Colonic mucosa (tissue), 4 donors: Measurements from ENCODE around the gene ZNF845. TPM values are rescaled to one million over a fixed set of nuclear protein-coding genes. Genes with fewer than 3 reads are reported as not detected.
"Not testable (repeated sequence)": the region's sequence is repeated elsewhere in the genome, so short reads cannot be mapped to it uniquely, and the experiment has no call there.

ENCODE experiments used
- DNase-seq: peaks from one replicate; pipeline ENCODE4 v3.0.0-alpha.2; 2020
- H3K27ac ChIP-seq: fragments of 200-600 bp; one replicate; pipeline ENCODE4 v1.8.0; 2021
- H3K27me3 ChIP-seq: fragments of 200-600 bp; one replicate; pipeline ENCODE4 v1.8.0; 2021
- H3K36me3 ChIP-seq: fragments of 200-600 bp; one replicate; pipeline ENCODE4 v1.8.0; 2021
- H3K4me1 ChIP-seq: fragments of 200-600 bp; one replicate; pipeline ENCODE4 v1.8.0; 2021; ENCODE audit warnings: mild to moderate bottlenecking
- H3K4me3 ChIP-seq: fragments of 200-600 bp; one replicate; pipeline ENCODE4 v1.8.0; 2021
- H3K9ac ChIP-seq, 2 donors: one replicate each; pipeline ENCODE4 v1.7.0; 2013; ENCODE audit warnings: control low read depth in 2 of 2, low read depth in 2 of 2, low read length in 2 of 2
- H3K9me3 ChIP-seq: fragments of 200-600 bp; one replicate; pipeline ENCODE4 v1.8.0; 2021
- intact Hi-C: fragments of 100-400 bp; cut with DNase I; formaldehyde crosslinking; loops from one replicate; pipeline ENCODE4 v1.14.1; 2022
- total RNA-seq, 2 donors: library from RNA; stranded (reverse); fragmentation: NEBNext Ultra II Directional in 1 of 2; extraction: Animal tissue kit (Norgen Biotek cat#: 25700) in 1 of 2; gene quantifications; one replicate each; pipeline ENCODE4 v1.2.1, GENCODE V29; 2021
- TF ChIP-seq, protein P1 (sequence below): fragments of 200-600 bp; IDR thresholded peaks from one replicate; pipeline ENCODE4 v1.8.0; 2022; ENCODE audit warnings: antibody characterized with exemption, mild to moderate bottlenecking
- donor health status: healthy.
- donor health status: DM: no; HTN: no; CAD: no.
- donor health status: DM: no; HTN: no; CAD: no.

The ZNF845 gene
- total RNA-seq, 2 donors from 2014 or later, result 7.7 to 7.9 TPM

- H3K36me3 ChIP-seq, result no peaks in the 10 kb centered on the region
- peak overlapping the region; percentile 36 to 61 for H3K9ac ChIP-seq
- TF ChIP-seq, protein P1, sequence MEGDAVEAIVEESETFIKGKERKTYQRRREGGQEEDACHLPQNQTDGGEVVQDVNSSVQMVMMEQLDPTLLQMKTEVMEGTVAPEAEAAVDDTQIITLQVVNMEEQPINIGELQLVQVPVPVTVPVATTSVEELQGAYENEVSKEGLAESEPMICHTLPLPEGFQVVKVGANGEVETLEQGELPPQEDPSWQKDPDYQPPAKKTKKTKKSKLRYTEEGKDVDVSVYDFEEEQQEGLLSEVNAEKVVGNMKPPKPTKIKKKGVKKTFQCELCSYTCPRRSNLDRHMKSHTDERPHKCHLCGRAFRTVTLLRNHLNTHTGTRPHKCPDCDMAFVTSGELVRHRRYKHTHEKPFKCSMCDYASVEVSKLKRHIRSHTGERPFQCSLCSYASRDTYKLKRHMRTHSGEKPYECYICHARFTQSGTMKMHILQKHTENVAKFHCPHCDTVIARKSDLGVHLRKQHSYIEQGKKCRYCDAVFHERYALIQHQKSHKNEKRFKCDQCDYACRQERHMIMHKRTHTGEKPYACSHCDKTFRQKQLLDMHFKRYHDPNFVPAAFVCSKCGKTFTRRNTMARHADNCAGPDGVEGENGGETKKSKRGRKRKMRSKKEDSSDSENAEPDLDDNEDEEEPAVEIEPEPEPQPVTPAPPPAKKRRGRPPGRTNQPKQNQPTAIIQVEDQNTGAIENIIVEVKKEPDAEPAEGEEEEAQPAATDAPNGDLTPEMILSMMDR, result no peak
- H3K27me3 ChIP-seq, result no peaks in the 10 kb centered on the region
- no peak overlapping the region for H3K27ac ChIP-seq
- no peaks in the 10 kb centered on the region for H3K9me3 ChIP-seq
- no peak for DNase-seq
- intact Hi-C loops, result loop anchor here (10.0 kb wide), 1 partner anchor 138 kb away; the partner anchor contains the start of gene ZNF665
- peak overlapping the region; percentile 82 for H3K4me3 ChIP-seq
- H3K4me1 ChIP-seq, result no peaks in the 10 kb centered on the region
Measured at GRCh38 chr19:53333066-53333462, 485 bp upstream of the ZNF845 start.

- H3K4me1 ChIP-seq, H3K9ac ChIP-seq, intact Hi-C loops, H3K27me3 ChIP-seq, DNase-seq, H3K36me3 ChIP-seq, H3K27ac ChIP-seq, H3K4me3 ChIP-seq, H3K9me3 ChIP-seq: not testable (repeated sequence)
Measured at GRCh38 chr19:53344403-53344802, 10.9 kb downstream of the ZNF845 start.

- intact Hi-C loops, result no loop called here
- H3K9me3 ChIP-seq, result peaks cover 26% of the 10 kb centered on the region
- TF ChIP-seq, protein P1, result no peak
- no peaks in the 10 kb centered on the region for H3K27me3 ChIP-seq
- no peaks in the 10 kb centered on the region for H3K4me1 ChIP-seq
- no peak for DNase-seq
- no peak overlapping the region for H3K9ac ChIP-seq
- H3K27ac ChIP-seq, result no peak overlapping the region
- H3K36me3 ChIP-seq, result peaks cover 9% of the 10 kb centered on the region
- no peak overlapping the region for H3K4me3 ChIP-seq
Measured at GRCh38 chr19:53355739-53356138, 22.2 kb downstream of the ZNF845 start.

- H3K4me3 ChIP-seq, result no peak overlapping the region
- no peak overlapping the region for H3K9ac ChIP-seq
- no peak for DNase-seq
- intact Hi-C loops, result no loop called here
- H3K36me3 ChIP-seq, result no peaks in the 10 kb centered on the region
- no peaks in the 10 kb centered on the region for H3K27me3 ChIP-seq
- TF ChIP-seq, protein P1, result no peak
- peaks cover 14% of the 10 kb centered on the region for H3K9me3 ChIP-seq
- H3K27ac ChIP-seq, result no peak overlapping the region
- H3K4me1 ChIP-seq, result no peaks in the 10 kb centered on the region
Measured at GRCh38 chr19:53357821-53358581, 24.5 kb downstream of the ZNF845 start.

DNA sequence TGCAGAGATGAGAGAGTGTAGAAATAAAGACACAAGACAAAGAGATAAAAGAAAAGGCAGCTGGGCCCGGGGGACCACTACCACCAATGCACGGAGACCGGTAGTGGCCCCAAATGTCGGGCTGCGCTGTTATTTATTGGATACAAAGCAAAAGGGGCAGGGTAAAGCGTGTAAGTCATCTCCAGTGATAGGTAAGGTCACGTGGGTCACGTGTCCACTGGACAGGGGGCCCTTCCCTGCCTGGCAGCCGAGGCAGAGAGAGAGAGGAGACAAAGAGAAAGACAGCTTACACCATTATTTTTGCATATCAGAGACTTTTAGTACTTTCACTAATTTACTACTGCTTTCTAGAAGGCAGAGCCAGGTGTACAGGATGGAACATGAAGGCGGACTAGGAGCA is 26.5 kb downstream of the ZNF845 start:
- H3K9ac ChIP-seq, H3K9me3 ChIP-seq, H3K27ac ChIP-seq, H3K36me3 ChIP-seq, DNase-seq, H3K4me3 ChIP-seq, H3K4me1 ChIP-seq, H3K27me3 ChIP-seq, intact Hi-C loops: not testable (repeated sequence)

GRCh38 chr19:53365134-53365898 is 31.8 kb downstream of the ZNF845 start, which contains the start of gene ZNF525:
Gene ZNF525 (plus strand): TSS chr19:53365705. CDS start chr19:53372282, 6,577 bp downstream.
- Histone ChIP-seq H3K27ac (peak within 1 kb of the TSS; percentile 69), H3K36me3 (no peaks in the 10 kb centered on the region), H3K9me3 (no peaks in the 10 kb centered on the region), H3K9ac (peak within 1 kb of the TSS; percentile 72 to 78), H3K4me3 (peak within 1 kb of the TSS; percentile 71), H3K27me3 (no peaks in the 10 kb centered on the region), H3K4me1 (no peaks in the 10 kb centered on the region)
- DNase-seq, result peak; percentile 96
- TF ChIP-seq, protein P1, result peak; percentile 49
- intact Hi-C loops, result no loop called here
